Measurements from ENCODE around the gene TAF3. TPM values are rescaled to one million over a fixed set of nuclear protein-coding genes. Genes with fewer than 3 reads are reported as not detected.
"Not testable (repeated sequence)": the region's sequence is repeated elsewhere in the genome, so short reads cannot be mapped to it uniquely, and the experiment has no call there.

Gene TAF3
- polyA plus RNA-seq, 1 donor (not counting 4 experiments of a cell fraction or from before 2014, with no cell fraction given) = 2.0 TPM

- H3K36me3 ChIP-seq (ENCODE audit: control insufficient read depth in 2 of 2, extremely low read depth in 1 of 2, insufficient read depth in 2 of 2, low read length in 2 of 2) = peaks cover 3 to 4% of the 10 kb centered on the region in 2 experiments
- H3K27me3 ChIP-seq (ENCODE audit: control insufficient read depth, extremely low read depth, insufficient read depth, low read length) = no peaks in the 10 kb centered on the region
- FAIRE-seq (no peak), DNase-seq (ENCODE audit: low read depth, low spot score) (no peak)
- dilution Hi-C loops (cut with MboI; ENCODE audit: extremely low pct_ligation_motif_present, low sequenced_read_pairs) = no loop called here
- H3K9me1 ChIP-seq (ENCODE audit: control insufficient read depth, extremely low read depth, insufficient read depth, low read length) = no peaks in the 10 kb centered on the region
- no peaks in the 10 kb centered on the region for H4K20me1 ChIP-seq (ENCODE audit: control insufficient read depth, extremely low read depth, insufficient read depth, low read length)
- H3K4me3 ChIP-seq (ENCODE audit: control insufficient read depth in 2 of 3, extremely low read depth in 1 of 3, insufficient read depth in 2 of 3, low read depth in 1 of 3, low read length in 3 of 3) = no peak overlapping the region
- no peaks in the 10 kb centered on the region for H3K9me3 ChIP-seq (ENCODE audit: control insufficient read depth, low read depth, low read length)
- no peaks in the 10 kb centered on the region for H3K4me1 ChIP-seq (ENCODE audit: control insufficient read depth, extremely low read depth, insufficient read depth, low read length)
- TF ChIP-seq EZH2 (IDR thresholded peaks at IDR 0.05; ENCODE audit: low read length) = no peak
- no peak for TF ChIP-seq CTCF (optimal IDR thresholded peaks at IDR 0.05 in 1 of 3, IDR thresholded peaks at IDR 0.05 in 1 of 3, conservative IDR thresholded peaks at IDR 0.05 in 1 of 3; ENCODE audit: extremely low read depth in 1 of 3, insufficient read depth in 2 of 3, low read length in 3 of 3)
- H3K79me2 ChIP-seq (ENCODE audit: control insufficient read depth, insufficient read depth, low read length) = no peaks in the 10 kb centered on the region
- H3K27ac ChIP-seq (ENCODE audit: control insufficient read depth, insufficient read depth, low read length) = no peak overlapping the region
- no peak overlapping the region for H3K4me2 ChIP-seq (ENCODE audit: control insufficient read depth, extremely low read depth, insufficient read depth, low read depth, low read length)
- H2AFZ ChIP-seq (ENCODE audit: control insufficient read depth, low read length) = no peak overlapping the region
- H3K9ac ChIP-seq (ENCODE audit: control insufficient read depth, extremely low read depth, insufficient read depth, low read length) = no peak overlapping the region
Observed at GRCh38 chr10:7811000-7811399, 7.3 kb upstream of the TAF3 start.

GRCh38 chr10:7811743-7812142, 6.6 kb upstream of the TAF3 start:
- H3K27ac ChIP-seq (ENCODE audit: control insufficient read depth, insufficient read depth, low read length); H4K20me1 ChIP-seq (ENCODE audit: control insufficient read depth, extremely low read depth, insufficient read depth, low read length); H3K4me3 ChIP-seq (ENCODE audit: control insufficient read depth in 2 of 3, extremely low read depth in 1 of 3, insufficient read depth in 2 of 3, low read depth in 1 of 3, low read length in 3 of 3); FAIRE-seq; H3K9ac ChIP-seq (ENCODE audit: control insufficient read depth, extremely low read depth, insufficient read depth, low read length); H3K27me3 ChIP-seq (ENCODE audit: control insufficient read depth, extremely low read depth, insufficient read depth, low read length); H3K79me2 ChIP-seq (ENCODE audit: control insufficient read depth, insufficient read depth, low read length); H3K36me3 ChIP-seq (ENCODE audit: control insufficient read depth in 2 of 2, extremely low read depth in 1 of 2, insufficient read depth in 2 of 2, low read length in 2 of 2); dilution Hi-C loops (cut with MboI; ENCODE audit: extremely low pct_ligation_motif_present, low sequenced_read_pairs); H3K9me3 ChIP-seq (ENCODE audit: control insufficient read depth, low read depth, low read length); DNase-seq (ENCODE audit: low read depth, low spot score); H3K9me1 ChIP-seq (ENCODE audit: control insufficient read depth, extremely low read depth, insufficient read depth, low read length); H3K4me1 ChIP-seq (ENCODE audit: control insufficient read depth, extremely low read depth, insufficient read depth, low read length); H2AFZ ChIP-seq (ENCODE audit: control insufficient read depth, low read length); H3K4me2 ChIP-seq (ENCODE audit: control insufficient read depth, extremely low read depth, insufficient read depth, low read depth, low read length): not testable (repeated sequence)

- Histone ChIP-seq H3K9me3 (ENCODE audit: control insufficient read depth, low read depth, low read length) (no peaks in the 10 kb centered on the region), H3K9ac (ENCODE audit: control insufficient read depth, extremely low read depth, insufficient read depth, low read length) (no peak overlapping the region), H4K20me1 (ENCODE audit: control insufficient read depth, extremely low read depth, insufficient read depth, low read length) (no peaks in the 10 kb centered on the region), H3K27ac (ENCODE audit: control insufficient read depth, insufficient read depth, low read length) (no peak overlapping the region), H3K79me2 (ENCODE audit: control insufficient read depth, insufficient read depth, low read length) (peaks cover 1% of the 10 kb centered on the region), H3K36me3 (ENCODE audit: control insufficient read depth in 2 of 2, extremely low read depth in 1 of 2, insufficient read depth in 2 of 2, low read length in 2 of 2) (no peaks in the 10 kb centered on the region), H2AFZ (ENCODE audit: control insufficient read depth, low read length) (no peak overlapping the region), H3K27me3 (ENCODE audit: control insufficient read depth, extremely low read depth, insufficient read depth, low read length) (no peaks in the 10 kb centered on the region), H3K4me1 (ENCODE audit: control insufficient read depth, extremely low read depth, insufficient read depth, low read length) (no peaks in the 10 kb centered on the region), H3K4me2 (ENCODE audit: control insufficient read depth, extremely low read depth, insufficient read depth, low read depth, low read length) (no peak overlapping the region), H3K4me3 (ENCODE audit: control insufficient read depth in 2 of 3, extremely low read depth in 1 of 3, insufficient read depth in 2 of 3, low read depth in 1 of 3, low read length in 3 of 3) (no peak overlapping the region), H3K9me1 (ENCODE audit: control insufficient read depth, extremely low read depth, insufficient read depth, low read length) (no peaks in the 10 kb centered on the region)
- FAIRE-seq = no peak
- TF ChIP-seq CTCF (optimal IDR thresholded peaks at IDR 0.05 in 1 of 3, IDR thresholded peaks at IDR 0.05 in 1 of 3, conservative IDR thresholded peaks at IDR 0.05 in 1 of 3; ENCODE audit: extremely low read depth in 1 of 3, insufficient read depth in 2 of 3, low read length in 3 of 3) (peak in 2 of 3 experiments; percentile 9 to 13), EZH2 (IDR thresholded peaks at IDR 0.05; ENCODE audit: low read length) (no peak)
- dilution Hi-C loops (cut with MboI; ENCODE audit: extremely low pct_ligation_motif_present, low sequenced_read_pairs) = no loop called here
- DNase-seq (ENCODE audit: low read depth, low spot score) = no peak
Observed at GRCh38 chr10:7813481-7813880, 4.8 kb upstream of the TAF3 start.

All from keratinocyte (primary cell).